Smooth muscle cell (in vitro differentiated cells): ENCODE data around the gene TEX29. TPM values are rescaled to one million over a fixed set of nuclear protein-coding genes. Genes with fewer than 3 reads are reported as not detected.

ENCODE experiments used
- DNase-seq: peaks from one replicate; lab custom pipeline; 2025; ENCODE audit not compliant: unreplicated experiment; lab: John Stamatoyannopoulos, UW
- H2AFZ ChIP-seq: fragments of 200-600 bp; sonication (generic); 2 replicates; pipeline ENCODE4 v1.6.0; 2016; ENCODE audit warnings: antibody characterized with exemption, low read depth, mild to moderate bottlenecking
- H3F3A ChIP-seq: fragments of 200-600 bp; sonication (generic); 2 replicates; pipeline ENCODE4 v1.6.0; 2017; ENCODE audit warnings: antibody characterized with exemption, low read depth
- H3K27ac ChIP-seq: fragments of 200-600 bp; sonication (generic); 2 replicates; pipeline ENCODE4 v1.5.1; 2016; ENCODE audit warnings: low read depth, mild to moderate bottlenecking
- H3K27me3 ChIP-seq: fragments of 200-600 bp; sonication (generic); 2 replicates; pipeline ENCODE4 v1.6.1; 2016; ENCODE audit warnings: low read depth, mild to moderate bottlenecking
- H3K36me3 ChIP-seq: fragments of 200-600 bp; sonication (generic); 2 replicates; pipeline ENCODE4 v1.5.1; 2016; ENCODE audit warnings: low read depth
- H3K4me1 ChIP-seq: fragments of 200-600 bp; sonication (generic); 2 replicates; pipeline ENCODE4 v1.5.1; 2016; ENCODE audit warnings: low read depth
- H3K4me2 ChIP-seq: fragments of 200-600 bp; sonication (generic); 2 replicates; pipeline ENCODE4 v1.6.0; 2016; ENCODE audit warnings: mild to moderate bottlenecking
- H3K4me3 ChIP-seq: fragments of 200-600 bp; sonication (generic); 2 replicates; pipeline ENCODE4 v1.5.1; 2016; ENCODE audit warnings: mild to moderate bottlenecking
- H3K79me2 ChIP-seq: fragments of 200-600 bp; sonication (generic); 2 replicates; pipeline ENCODE4 v1.6.0; 2016; ENCODE audit warnings: low read depth, mild to moderate bottlenecking
- H3K9ac ChIP-seq: fragments of 200-600 bp; sonication (generic); 2 replicates; pipeline ENCODE4 v1.6.0; 2016; ENCODE audit warnings: low read depth
- H3K9me3 ChIP-seq: fragments of 200-600 bp; sonication (generic); replicated peaks from 2 replicates; pipeline ENCODE4 v1.5.1; 2016; ENCODE audit warnings: low read depth
- H4K20me1 ChIP-seq: fragments of 200-600 bp; sonication (generic); 2 replicates; pipeline ENCODE4 v1.6.0; 2016; ENCODE audit warnings: low read depth
- CTCF ChIP-seq: fragments of 200-600 bp; sonication (generic); IDR thresholded peaks from 2 replicates; pipeline ENCODE4 v1.5.1; 2017; ENCODE audit warnings: borderline replicate concordance, mild to moderate bottlenecking, antibody characterized with exemption; ENCODE audit not compliant: insufficient read depth, poor library complexity, severe bottlenecking
- WGBS: methylation state at CpG from one replicate; pipeline ENCODE4 v1.1.7; 2016; ENCODE audit warnings: low lambda C conversion rate; 5-methylcytosine and 5-hydroxymethylcytosine counted together
- polyA plus RNA-seq: library from polyadenylated mRNA; unstranded; fragments of >200 nt; fragmentation: Nextera tagmentation; extraction: Ambion mirVana; gene quantifications from 2 replicates; pipeline ENCODE4 v1.2.1, GENCODE V29; 2016
- total RNA-seq: library from RNA; depleted of rRNA; stranded (reverse); fragments of >200 nt; gene quantifications from 2 replicates; pipeline ENCODE4 v1.2.3, GENCODE V29; 2014

TEX29 gene
- total and polyA plus RNA-seq, 2 experiments from 2014 or later = 1.0 to 4.4 TPM

- Histone ChIP-seq H3K4me1 (no peaks in the 10 kb centered on the region), H3K4me2 (no peak overlapping the region), H3K27me3 (no peaks in the 10 kb centered on the region), H2AFZ (no peak overlapping the region), H3K79me2 (no peaks in the 10 kb centered on the region), H3K9ac (no peak overlapping the region), H3K9me3 (no peaks in the 10 kb centered on the region), H3K4me3 (no peak overlapping the region), H4K20me1 (peaks cover 4% of the 10 kb centered on the region), H3K27ac (no peak overlapping the region), H3K36me3 (peaks cover 7% of the 10 kb centered on the region), H3F3A (no peaks in the 10 kb centered on the region)
- 97% methylated on average over 8 of the region's 8 CpGs for WGBS
- no peak for DNase-seq
- TF ChIP-seq CTCF = no peak
These were observed 33.2 kb upstream of the TEX29 start for GRCh38 chr13:111287201-111287600.

- no peak overlapping the region for H3K4me3 ChIP-seq
- no peak overlapping the region for H2AFZ ChIP-seq
- 96% methylated on average over 7 of the region's 7 CpGs for WGBS
- no peak overlapping the region for H3K4me2 ChIP-seq
- TF ChIP-seq CTCF = no peak
- no peaks in the 10 kb centered on the region for H3K79me2 ChIP-seq
- H3K27me3 ChIP-seq = no peaks in the 10 kb centered on the region
- no peaks in the 10 kb centered on the region for H3K4me1 ChIP-seq
- H3F3A ChIP-seq = no peaks in the 10 kb centered on the region
- H3K9ac ChIP-seq = no peak overlapping the region
- no peak overlapping the region for H3K27ac ChIP-seq
- H3K36me3 ChIP-seq = peaks cover 7% of the 10 kb centered on the region
- DNase-seq = no peak
- H3K9me3 ChIP-seq = no peaks in the 10 kb centered on the region
- H4K20me1 ChIP-seq = peaks cover 4% of the 10 kb centered on the region
These were observed 32.2 kb upstream of the TEX29 start for GRCh38 chr13:111288276-111288675.

GRCh38 chr13:111289251-111289650 lies 31.2 kb upstream of the TEX29 start:
- no peak overlapping the region for H3K4me2 ChIP-seq
- H2AFZ ChIP-seq = no peak overlapping the region
- H4K20me1 ChIP-seq = peaks cover 4% of the 10 kb centered on the region
- no peak for TF ChIP-seq CTCF
- WGBS = 94% methylated on average over 11 of the region's 11 CpGs
- no peak for DNase-seq
- H3K4me3 ChIP-seq = no peak overlapping the region
- H3K9me3 ChIP-seq = no peaks in the 10 kb centered on the region
- peaks cover 3% of the 10 kb centered on the region for H3K36me3 ChIP-seq
- H3K9ac ChIP-seq = no peak overlapping the region
- no peaks in the 10 kb centered on the region for H3K79me2 ChIP-seq
- no peaks in the 10 kb centered on the region for H3K27me3 ChIP-seq
- no peak overlapping the region for H3K27ac ChIP-seq
- H3F3A ChIP-seq = no peaks in the 10 kb centered on the region
- no peaks in the 10 kb centered on the region for H3K4me1 ChIP-seq

GRCh38 chr13:111291908-111292307 lies 28.5 kb upstream of the TEX29 start:
- no peak for TF ChIP-seq CTCF
- Histone ChIP-seq H4K20me1 (peaks cover 6% of the 10 kb centered on the region), H3F3A (no peaks in the 10 kb centered on the region), H3K9ac (no peak overlapping the region), H2AFZ (no peak overlapping the region), H3K9me3 (no peaks in the 10 kb centered on the region), H3K4me3 (no peak overlapping the region), H3K79me2 (no peaks in the 10 kb centered on the region), H3K4me2 (no peak overlapping the region), H3K27ac (no peak overlapping the region), H3K27me3 (no peaks in the 10 kb centered on the region), H3K4me1 (no peaks in the 10 kb centered on the region), H3K36me3 (peaks cover 3% of the 10 kb centered on the region)
- no peak for DNase-seq
- WGBS = 96% methylated on average over 14 of the region's 14 CpGs
